GM10266 (cell line): ENCODE measurements around the gene ATP2A1.
"Not testable (repeated sequence)": the region's sequence is repeated elsewhere in the genome, so short reads cannot be mapped to it uniquely, and the experiment has no call there.

Experiments used
- DNase-seq: peaks from one replicate; pipeline ENCODE4 v3.0.0; 2012; ENCODE audit errors: extremely low spot score
- TF ChIP-seq, protein P1 (sequence below): IDR thresholded peaks from 2 replicates; pipeline ENCODE4 v1.5.1; 2012; ENCODE audit warnings: mild to moderate bottlenecking, low read depth; ENCODE audit not compliant: control insufficient read depth, insufficient read depth; ENCODE audit errors: missing control alignments

Gene ATP2A1

GRCh38 chr16:28935924-28936783 lies 57.9 kb downstream of the ATP2A1 start:
- peak; percentile 89 for DNase-seq
- TF ChIP-seq, protein P1, sequence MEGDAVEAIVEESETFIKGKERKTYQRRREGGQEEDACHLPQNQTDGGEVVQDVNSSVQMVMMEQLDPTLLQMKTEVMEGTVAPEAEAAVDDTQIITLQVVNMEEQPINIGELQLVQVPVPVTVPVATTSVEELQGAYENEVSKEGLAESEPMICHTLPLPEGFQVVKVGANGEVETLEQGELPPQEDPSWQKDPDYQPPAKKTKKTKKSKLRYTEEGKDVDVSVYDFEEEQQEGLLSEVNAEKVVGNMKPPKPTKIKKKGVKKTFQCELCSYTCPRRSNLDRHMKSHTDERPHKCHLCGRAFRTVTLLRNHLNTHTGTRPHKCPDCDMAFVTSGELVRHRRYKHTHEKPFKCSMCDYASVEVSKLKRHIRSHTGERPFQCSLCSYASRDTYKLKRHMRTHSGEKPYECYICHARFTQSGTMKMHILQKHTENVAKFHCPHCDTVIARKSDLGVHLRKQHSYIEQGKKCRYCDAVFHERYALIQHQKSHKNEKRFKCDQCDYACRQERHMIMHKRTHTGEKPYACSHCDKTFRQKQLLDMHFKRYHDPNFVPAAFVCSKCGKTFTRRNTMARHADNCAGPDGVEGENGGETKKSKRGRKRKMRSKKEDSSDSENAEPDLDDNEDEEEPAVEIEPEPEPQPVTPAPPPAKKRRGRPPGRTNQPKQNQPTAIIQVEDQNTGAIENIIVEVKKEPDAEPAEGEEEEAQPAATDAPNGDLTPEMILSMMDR: no peak

- no peak for DNase-seq
- TF ChIP-seq, protein P1: no peak
These were observed 58.5 kb downstream of the ATP2A1 start for GRCh38 chr16:28936784-28937155.

- no peak for DNase-seq
- TF ChIP-seq, protein P1: no peak
These were observed 59.1 kb downstream of the ATP2A1 start for GRCh38 chr16:28937222-28937876.

GRCh38 chr16:28938721-28939120 lies 60.4 kb downstream of the ATP2A1 start:
- no peak for DNase-seq
- TF ChIP-seq, protein P1: no peak

GRCh38 chr16:28939825-28940224 lies 61.5 kb downstream of the ATP2A1 start:
- not testable (repeated sequence) for DNase-seq

- no peak for DNase-seq
- TF ChIP-seq, protein P1: no peak
These were observed 65.0 kb downstream of the ATP2A1 start for GRCh38 chr16:28943281-28943680.

- TF ChIP-seq, protein P1: no peak
- DNase-seq: no peak
These were observed 68.4 kb downstream of the ATP2A1 start for GRCh38 chr16:28946681-28947080.
